CD4-positive, alpha-beta T cell treated with Interleukin-6 at 100 ng/mL for 8 hours (primary cell): ENCODE data around the gene CCDC88A.
"Not testable (repeated sequence)": the region's sequence is repeated elsewhere in the genome, so short reads cannot be mapped to it uniquely, and the experiment has no call there.

Experiments used
- DNase-seq: peaks from one replicate; pipeline ENCODE4 v3.0.0-alpha.2; 2020; ENCODE audit warnings: mixed read lengths, low spot score

Gene CCDC88A

DNA sequence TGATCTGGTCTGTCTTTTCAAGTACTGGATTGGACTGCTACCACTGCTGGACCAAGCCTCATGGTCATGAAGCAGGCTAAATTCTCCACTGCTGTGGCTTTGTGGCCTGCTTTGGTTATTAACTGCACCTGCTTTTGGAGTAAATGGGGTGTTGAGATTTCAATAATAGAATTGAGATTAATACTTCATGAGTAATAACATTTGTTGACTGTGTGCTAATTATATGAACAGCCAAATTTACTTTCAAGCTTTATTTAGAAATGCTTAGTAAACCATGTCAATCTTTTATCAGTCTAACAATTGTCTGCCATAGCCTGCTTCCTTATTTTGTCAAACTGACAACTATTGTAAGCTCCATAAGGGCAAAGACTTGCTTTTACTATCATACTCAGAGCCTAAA, 123.3 kb downstream of the CCDC88A start:
- no peak for DNase-seq

DNA sequence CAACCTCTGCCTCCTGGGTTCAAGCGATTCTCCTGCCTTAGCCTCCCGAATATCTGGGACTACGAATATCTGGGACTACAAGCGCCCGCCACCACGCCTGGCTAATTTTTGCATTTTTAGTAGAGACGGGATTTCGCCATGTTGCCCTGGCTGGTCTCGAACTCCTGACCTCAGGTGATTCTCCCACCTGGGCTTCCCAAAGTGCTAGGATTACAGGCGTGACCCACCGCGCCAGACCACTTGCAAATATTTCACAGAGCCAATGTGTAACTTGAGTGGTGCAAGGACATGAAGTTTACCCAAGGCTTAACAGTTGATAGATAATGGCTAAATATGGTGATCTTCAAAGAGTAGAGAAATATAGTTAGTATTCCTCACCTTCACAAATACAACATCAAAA, 136.6 kb downstream of the CCDC88A start:
- DNase-seq: no peak

- DNase-seq: peak; percentile 87
Measured at GRCh38 chr2:55282110-55282917, 137.3 kb downstream of the CCDC88A start.

DNA sequence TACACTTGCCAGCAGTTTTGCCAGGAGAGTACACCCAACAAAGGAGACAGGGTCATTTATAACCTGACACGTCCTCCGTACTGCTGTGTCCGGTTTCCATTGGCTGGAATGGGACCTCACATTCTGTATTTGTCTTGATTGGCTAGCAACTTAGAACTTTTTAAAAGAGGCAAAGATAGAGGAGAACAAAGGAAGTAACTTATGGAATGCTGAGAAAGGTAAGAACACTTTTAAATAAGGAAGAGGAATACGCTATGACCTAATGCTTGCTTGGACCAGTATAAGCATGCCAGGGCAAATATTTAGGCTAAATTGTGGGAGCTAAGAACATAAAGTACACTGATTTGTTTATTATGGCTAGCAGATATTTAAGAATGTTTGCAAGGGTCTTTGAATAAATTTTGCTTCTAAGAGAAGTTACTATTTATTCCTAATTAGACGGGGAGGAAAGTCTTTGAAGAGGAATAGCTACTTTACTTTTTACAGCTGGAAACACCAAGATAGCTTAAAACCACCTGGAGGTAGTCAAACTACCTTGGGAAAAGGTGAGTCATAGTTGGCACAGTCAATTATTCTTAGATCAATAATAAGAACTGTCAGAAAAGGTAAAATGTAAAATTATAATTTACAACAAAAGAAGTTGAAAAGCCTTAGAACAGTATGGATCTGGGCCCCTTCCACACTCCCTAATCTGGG, 138.7 kb downstream of the CCDC88A start:
- not testable (repeated sequence) for DNase-seq

DNA sequence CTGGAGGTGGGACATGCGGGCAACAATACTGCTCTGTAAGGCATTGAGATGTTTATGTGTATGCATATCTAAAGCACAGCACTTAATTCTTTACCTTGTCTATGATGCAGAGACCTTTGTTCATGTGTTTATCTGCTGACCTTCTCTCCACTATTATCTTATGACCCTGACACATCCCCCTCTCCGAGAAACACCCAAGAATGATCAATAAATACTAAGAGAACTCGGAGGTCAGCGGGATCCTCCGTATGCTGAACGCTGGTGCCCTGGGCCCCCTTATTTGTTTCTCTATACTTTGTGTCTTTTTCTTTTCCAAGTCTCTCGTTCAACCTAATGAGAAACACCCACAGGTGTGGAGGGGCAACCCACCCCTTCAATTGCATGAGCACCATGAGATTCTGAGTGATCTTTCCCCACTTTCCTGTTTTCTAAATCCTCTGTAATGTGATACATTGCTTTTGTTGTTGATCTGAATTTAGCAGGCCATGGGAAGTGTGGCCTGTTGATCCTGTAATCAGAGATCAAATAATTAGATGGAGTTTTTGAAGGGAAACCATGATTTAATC, 139.7 kb downstream of the CCDC88A start:
- not testable (repeated sequence) for DNase-seq

DNA sequence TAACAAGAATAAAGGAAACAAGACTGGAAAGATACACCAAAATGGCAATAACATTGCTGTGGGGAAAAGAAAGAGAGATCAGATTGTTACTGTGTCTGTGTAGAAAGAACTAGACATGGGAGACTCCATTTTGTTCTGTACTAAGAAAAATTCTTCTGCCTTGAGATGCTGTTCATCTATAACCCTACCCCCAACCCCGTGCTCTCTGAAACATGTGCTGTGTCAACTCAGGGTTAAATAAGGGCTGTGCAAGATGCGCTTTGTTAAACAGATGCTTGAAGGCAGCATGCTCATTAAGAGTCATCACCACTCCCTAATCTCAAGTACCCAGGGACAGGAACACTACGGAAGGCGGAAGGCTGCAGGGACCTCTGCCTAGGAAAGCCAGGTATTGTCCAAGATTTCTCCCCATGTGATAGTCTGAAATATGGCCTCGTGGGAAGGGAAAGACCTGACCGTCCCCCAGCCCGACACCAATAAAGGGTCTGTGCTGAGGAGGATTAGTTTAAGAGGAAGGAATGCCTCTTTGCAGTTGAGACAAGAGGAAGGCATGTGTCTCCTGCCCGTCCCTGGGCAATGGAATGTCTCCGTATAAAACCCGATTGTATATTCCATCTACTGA, 140.3 kb downstream of the CCDC88A start:
- not testable (repeated sequence) for DNase-seq

DNA sequence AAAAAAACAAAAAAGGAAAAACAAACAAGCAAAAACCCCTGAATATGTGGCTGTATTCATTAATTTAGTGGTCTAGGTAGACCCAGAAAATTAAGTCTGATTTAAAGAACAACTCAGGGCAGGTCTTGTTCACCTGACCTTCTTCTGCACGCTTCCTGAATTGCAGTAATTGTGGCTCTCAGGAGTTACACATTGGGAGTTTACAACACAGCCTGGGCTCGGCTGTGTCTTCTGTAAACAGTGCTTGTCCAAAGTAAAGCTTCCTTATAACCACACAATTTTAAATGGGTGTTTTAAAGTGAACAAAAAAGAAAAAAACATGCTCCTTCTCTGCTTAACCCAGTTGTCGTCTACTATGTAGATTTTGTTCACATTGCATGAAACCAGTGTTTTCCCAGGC, 142.3 kb downstream of the CCDC88A start:
- no peak for DNase-seq

GRCh38 chr2:55274346-55274745, 145.3 kb downstream of the CCDC88A start:
- not testable (repeated sequence) for DNase-seq

DNA sequence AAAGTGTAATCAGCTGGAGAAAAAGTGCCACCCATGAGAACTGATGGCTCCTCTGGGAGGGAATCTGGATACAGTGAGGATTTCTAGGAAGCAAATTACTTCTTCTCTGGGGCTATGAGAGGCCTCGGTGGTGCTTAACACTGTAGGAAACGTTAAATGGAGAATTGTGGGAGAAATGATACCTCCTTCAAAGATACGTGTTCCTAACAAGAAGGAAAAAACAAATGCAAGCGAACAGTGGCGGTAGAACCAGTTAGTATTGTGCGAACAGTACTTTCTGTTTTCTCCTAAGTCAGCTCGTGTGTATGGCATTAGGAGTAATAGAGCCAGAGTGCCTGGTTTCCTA, 150.0 kb downstream of the CCDC88A start:
- DNase-seq: no peak

GRCh38 chr2:55268907-55269644, 150.6 kb downstream of the CCDC88A start, which contains the start of gene MTIF2:
Gene MTIF2 (minus strand): TSS chr2:55269231. CDS start chr2:55263858, 5,373 bp downstream.
- peak; percentile 79 for DNase-seq

GRCh38 chr2:55268288-55268906, 151.3 kb downstream of the CCDC88A start:
- no peak for DNase-seq

DNA sequence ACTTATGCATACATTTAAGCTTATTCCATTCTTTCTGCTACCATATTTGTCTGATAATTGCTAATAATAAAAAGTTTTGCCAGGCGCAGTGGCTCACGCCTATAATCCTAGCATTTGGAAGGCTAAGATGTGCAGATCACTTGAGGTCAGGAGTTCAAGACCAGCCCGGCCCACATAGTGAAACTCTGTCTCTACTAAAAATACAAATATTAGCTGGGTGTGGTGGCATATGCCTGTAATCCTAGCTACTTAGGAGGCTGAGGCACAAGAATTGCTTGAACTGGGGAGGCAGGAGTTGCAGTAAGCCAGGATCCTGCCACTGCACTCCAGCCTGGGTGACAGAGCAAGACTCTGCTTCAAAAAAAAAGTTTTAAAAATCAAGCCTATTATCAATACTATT, 160.1 kb downstream of the CCDC88A start:
- DNase-seq: not testable (repeated sequence)

DNA sequence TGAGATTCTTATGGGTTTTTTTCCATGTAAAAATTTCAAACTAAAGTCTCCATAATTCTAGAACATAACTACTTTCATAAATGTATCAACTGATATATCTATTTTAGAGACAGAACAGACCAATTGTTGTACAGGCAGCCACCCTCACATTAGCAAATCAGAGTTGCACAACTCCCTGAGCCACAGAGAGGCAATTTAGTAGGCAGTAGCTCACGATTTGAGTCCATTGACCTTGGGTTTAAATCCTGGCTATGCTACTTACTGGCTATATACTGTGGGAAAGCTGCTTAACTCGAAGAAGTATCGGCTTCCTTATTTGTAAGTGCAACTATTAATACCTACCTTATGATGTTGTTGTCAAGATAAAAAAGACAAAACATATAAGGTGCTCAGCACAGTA, 166.8 kb downstream of the CCDC88A start:
- no peak for DNase-seq

DNA sequence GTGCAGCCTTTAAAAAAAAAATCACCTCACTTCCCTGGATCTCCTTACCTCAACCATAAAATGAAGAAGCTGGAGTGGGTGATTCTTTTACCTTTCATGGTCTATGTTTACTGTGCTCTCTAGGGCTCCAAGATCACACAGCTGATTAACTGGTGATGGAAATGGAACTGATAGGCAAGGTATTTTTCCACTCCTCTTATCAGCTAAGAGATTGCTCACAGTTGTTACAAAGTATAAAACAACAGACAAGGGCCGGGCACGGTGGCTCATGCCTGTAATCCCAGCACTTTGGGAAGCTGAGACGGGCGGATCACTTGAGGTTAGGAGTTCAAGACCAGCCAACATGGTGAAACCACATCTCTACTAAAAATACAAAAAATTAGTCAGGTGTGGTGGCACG, 172.6 kb downstream of the CCDC88A start:
- DNase-seq: no peak

DNA sequence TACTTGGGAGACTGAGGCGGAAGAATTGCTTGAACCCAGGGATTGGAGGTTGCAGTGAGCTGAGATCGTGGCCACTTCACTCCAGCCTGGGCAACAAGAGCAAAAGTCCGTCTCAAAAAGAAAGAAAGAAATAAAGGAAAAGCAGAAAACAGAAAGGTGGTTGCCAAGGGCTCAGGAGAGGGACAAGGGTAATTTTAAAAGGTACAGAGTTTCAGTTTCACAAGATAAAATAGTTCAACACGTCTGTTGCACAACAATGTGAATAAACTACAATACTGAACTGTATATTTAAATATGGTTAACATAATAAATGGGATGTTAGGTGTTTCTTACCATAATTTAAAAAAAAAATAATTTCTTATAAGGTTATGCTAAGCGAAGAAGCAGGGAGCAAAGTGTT, 174.2 kb downstream of the CCDC88A start:
- DNase-seq: no peak

GRCh38 chr2:55242617-55243016, 177.0 kb downstream of the CCDC88A start:
- DNase-seq: no peak

DNA sequence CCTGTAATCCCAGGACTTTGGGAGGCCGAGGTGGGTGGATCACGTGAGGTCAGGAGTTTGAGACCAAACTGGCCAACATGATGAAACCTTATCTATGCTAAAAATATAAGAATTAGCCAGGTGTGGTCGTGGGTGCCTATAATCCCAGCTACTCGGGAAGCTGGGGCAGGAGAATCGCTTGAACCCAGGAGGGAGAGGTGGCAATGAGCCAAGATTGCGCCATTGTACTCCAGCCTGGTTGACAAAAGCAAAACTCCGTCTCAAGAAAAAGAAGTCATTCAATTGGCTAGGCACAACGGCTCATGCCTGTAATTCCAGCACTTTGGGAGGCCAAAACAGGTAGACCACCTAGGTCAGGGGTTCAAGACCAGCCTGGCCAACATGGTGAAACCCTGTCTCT, 178.1 kb downstream of the CCDC88A start:
- DNase-seq: not testable (repeated sequence)

DNA sequence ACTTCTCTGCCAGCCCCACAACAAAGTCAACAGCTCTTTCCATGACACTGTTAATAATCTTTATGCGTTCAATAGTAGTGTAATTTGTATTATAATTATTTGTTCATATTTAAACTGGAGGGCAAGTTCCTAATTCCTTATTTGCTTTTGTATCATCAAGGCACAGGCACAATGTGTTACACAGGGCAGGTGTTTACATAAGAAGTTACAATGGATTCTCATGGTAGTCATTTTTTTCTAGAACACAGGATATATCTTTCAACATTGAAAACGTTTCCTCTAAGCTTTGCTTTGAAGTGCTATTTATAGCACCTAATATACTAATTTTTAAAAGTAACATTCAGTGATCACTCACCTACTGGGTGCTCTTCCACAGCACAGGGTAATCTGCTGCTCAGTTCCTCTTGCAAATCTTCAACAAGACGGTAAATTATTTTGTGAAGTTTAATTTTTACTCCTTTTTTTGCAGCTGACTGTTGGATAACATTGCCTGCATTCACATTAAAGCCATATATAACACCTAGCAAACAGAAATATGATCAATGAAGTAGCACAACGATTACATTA, 179.9 kb downstream of the CCDC88A start:
- DNase-seq: no peak
